SK-N-SH (cell line): ENCODE results near the gene LPIN1. TPM values are rescaled to one million over a fixed set of nuclear protein-coding genes. Genes with fewer than 3 reads are reported as not detected.
A peak's percentile ranks its signal among the peaks of the same experiment; 100 is the strongest.

ENCODE experiments used
- CTCF ChIA-PET: fragments of 300-600, 350-600 bp; formaldehyde crosslinking; extraction: SDS; loops from one replicate; lab custom pipeline; 2021; lab: Yijun Ruan, JAX
- POLR2A ChIA-PET: fragments of 350-600 bp; sonication (Branson Sonifier 250); formaldehyde crosslinking; extraction: SDS; loops from one replicate; lab custom pipeline; 2020; ENCODE audit warnings: antibody characterized with exemption, inconsistent platforms; lab: Yijun Ruan, JAX
- DNase-seq: peaks from one replicate; pipeline ENCODE4 v3.0.0; 2012
- H2AFZ ChIP-seq: fragments of 200-600 bp; sonication (generic); 2 replicates; pipeline ENCODE4 v1.8.1; 2016; ENCODE audit warnings: antibody characterized with exemption, mild to moderate bottlenecking, low read depth
- H3F3A ChIP-seq: fragments of 200-600 bp; sonication (generic); replicated peaks from 2 replicates; pipeline ENCODE3; 2016; ENCODE audit warnings: antibody characterized with exemption, mild to moderate bottlenecking; ENCODE audit not compliant: insufficient read depth
- H3K27ac ChIP-seq, 2 experiments: fragments of 200-500 bp in 1 of 2; fragments of 200-600 bp in 1 of 2; sonication (Bioruptor generic) in 1 of 2; sonication (generic), shearing (Covaris generic) in 1 of 2; 2 replicates each; pipeline versions ENCODE4 v1.5.1 to v1.6.1; 2014 to 2016; ENCODE audit warnings: low read depth in 2 of 2, inconsistent platforms in 1 of 2, low read length in 1 of 2, mild to moderate bottlenecking in 1 of 2, mixed read lengths in 1 of 2
- H3K27me3 ChIP-seq: fragments of 200-600 bp; sonication (generic), shearing (Covaris generic); 2 replicates; pipeline ENCODE4 v1.6.1; 2016; ENCODE audit warnings: mixed run types; ENCODE audit not compliant: insufficient read depth
- H3K36me3 ChIP-seq, 2 experiments: fragments of 200-500 bp in 1 of 2; fragments of 200-600 bp in 1 of 2; sonication (Bioruptor generic) in 1 of 2; sonication (generic) in 1 of 2; replicated peaks in 1 of 2; 2 replicates each; pipeline versions ENCODE3 to v1.5.1; 2014 to 2016; ENCODE audit warnings: low read length in 1 of 2, mild to moderate bottlenecking in 1 of 2; ENCODE audit not compliant: insufficient read depth in 2 of 2, control insufficient read depth in 1 of 2
- H3K4me1 ChIP-seq, 2 experiments: fragments of 200-500 bp in 1 of 2; fragments of 200-600 bp in 1 of 2; sonication (Bioruptor generic) in 1 of 2; sonication (generic), shearing (Covaris generic) in 1 of 2; 2 replicates each; pipeline versions ENCODE4 v1.5.1 to v1.6.1; 2014 to 2016; ENCODE audit warnings: low read depth in 1 of 2, low read length in 1 of 2, mixed run types in 1 of 2; ENCODE audit not compliant: insufficient read depth in 2 of 2, control insufficient read depth in 1 of 2
- H3K4me2 ChIP-seq: fragments of 200-600 bp; sonication (generic), shearing (Covaris generic); 2 replicates; pipeline ENCODE4 v1.6.1; 2017; ENCODE audit warnings: mixed run types
- H3K4me3 ChIP-seq, 2 experiments: fragments of 200-500 bp in 1 of 2; fragments of 200-600 bp in 1 of 2; sonication (Bioruptor generic) in 1 of 2; sonication (generic), shearing (Covaris generic) in 1 of 2; 2 replicates each; pipeline versions ENCODE4 v1.5.1 to v1.8.1; 2014 to 2016; ENCODE audit warnings: low read depth in 2 of 2, inconsistent platforms in 1 of 2, low read length in 1 of 2, mild to moderate bottlenecking in 1 of 2, mixed read lengths in 1 of 2, moderate library complexity in 1 of 2
- H3K79me2 ChIP-seq: fragments of 200-600 bp; sonication (generic); 2 replicates; pipeline ENCODE4 v1.8.1; 2017; ENCODE audit warnings: mild to moderate bottlenecking; ENCODE audit not compliant: insufficient read depth
- H3K9ac ChIP-seq: fragments of 200-600 bp; sonication (generic); 2 replicates; pipeline ENCODE4 v1.6.1; 2017; ENCODE audit warnings: mixed run types
- H3K9me2 ChIP-seq: fragments of 200-600 bp; sonication (generic); 2 replicates; pipeline ENCODE4 v1.6.1; 2017; ENCODE audit warnings: mixed run types
- H3K9me3 ChIP-seq: fragments of 200-600 bp; sonication (generic); 2 replicates; pipeline ENCODE4 v1.6.1; 2017; ENCODE audit warnings: mixed run types, mild to moderate bottlenecking, moderate library complexity
- H4K20me1 ChIP-seq: fragments of 200-600 bp; sonication (generic); 2 replicates; pipeline ENCODE4 v1.6.1; 2017; ENCODE audit warnings: mild to moderate bottlenecking, mixed run types; ENCODE audit not compliant: insufficient read depth
- ELF1 ChIP-seq: IDR thresholded peaks from 2 replicates; pipeline ENCODE4 v1.4.0; 2012
- EP300 ChIP-seq, 2 experiments: IDR thresholded peaks; 2 replicates each; pipeline versions ENCODE4 v1.4.0 to v1.6.1; 2012; ENCODE audit warnings: borderline replicate concordance in 1 of 2, low read depth in 1 of 2, low read length in 1 of 2
- EZH2phosphoT487 ChIP-seq: fragments of 200-600 bp; sonication (generic); IDR thresholded peaks from 2 replicates; pipeline ENCODE4 v1.6.1; 2017; ENCODE audit warnings: low read depth, mixed run types, mild to moderate bottlenecking, antibody characterized with exemption, moderate library complexity, borderline replicate concordance
- FOSL2 ChIP-seq: IDR thresholded peaks from 2 replicates; pipeline ENCODE4 v1.4.0; 2012; ENCODE audit warnings: low read depth, mild to moderate bottlenecking, moderate library complexity, borderline replicate concordance
- FOXM1 ChIP-seq: IDR thresholded peaks from 2 replicates; pipeline ENCODE4 v1.4.0; 2012; ENCODE audit warnings: low read depth, mild to moderate bottlenecking
- JUND ChIP-seq: IDR thresholded peaks from 2 replicates; pipeline ENCODE4 v1.4.0; 2012
- MEF2A ChIP-seq: IDR thresholded peaks from 2 replicates; pipeline ENCODE4 v1.4.0; 2012; ENCODE audit warnings: low read depth, borderline replicate concordance
- MXI1 ChIP-seq: IDR thresholded peaks from 2 replicates; pipeline ENCODE4 v1.6.1; 2012; ENCODE audit warnings: mild to moderate bottlenecking, low read depth, low read length, improper control_type of control experiment
- NFIC ChIP-seq: IDR thresholded peaks from 2 replicates; pipeline ENCODE4 v1.4.0; 2012; ENCODE audit warnings: borderline replicate concordance
- POLR2AphosphoS5 ChIP-seq: IDR thresholded peaks from 2 replicates; pipeline ENCODE4 v1.6.1; 2012; ENCODE audit warnings: low read depth, low read length
- RCOR1 ChIP-seq: fragments of 150-350 bp; IDR thresholded peaks from 2 replicates; pipeline ENCODE4 v1.6.1; 2017; ENCODE audit warnings: antibody characterized with exemption, low read length
- SIN3A ChIP-seq: IDR thresholded peaks from 2 replicates; pipeline ENCODE4 v1.6.1; 2012; ENCODE audit warnings: low read depth, mild to moderate bottlenecking, low read length, moderate library complexity, borderline replicate concordance
- SMC3 ChIP-seq: IDR thresholded peaks from 2 replicates; pipeline ENCODE4 v1.6.1; 2012; ENCODE audit warnings: low read depth, low read length, improper control_type of control experiment
- TAF1 ChIP-seq: IDR thresholded peaks from 2 replicates; pipeline ENCODE4 v1.6.1; 2012; ENCODE audit warnings: low read depth, mild to moderate bottlenecking, low read length, moderate library complexity, borderline replicate concordance
- TCF12 ChIP-seq: IDR thresholded peaks from 2 replicates; pipeline ENCODE4 v1.4.0; 2012
- TEAD4 ChIP-seq: IDR thresholded peaks from 2 replicates; pipeline ENCODE4 v1.4.0; 2012; ENCODE audit warnings: mild to moderate bottlenecking, borderline replicate concordance; ENCODE audit not compliant: insufficient read depth
- WGBS: methylation state at CpG from one replicate; pipeline ENCODE4 v1.1.6; 2017; ENCODE audit warnings: low lambda C conversion rate; 5-methylcytosine and 5-hydroxymethylcytosine counted together
- polyA plus RNA-seq, 3 experiments: library from polyadenylated mRNA; depleted of rRNA; stranded (reverse); fragments of >200 nt; gene quantifications; 2 replicates each; pipeline ENCODE4 v1.2.3, GENCODE V29; 2012
- TF ChIP-seq, protein P1 (sequence below): fragments of 150-350 bp; IDR thresholded peaks from 2 replicates; pipeline ENCODE4 v1.6.1; 2016; ENCODE audit warnings: mild to moderate bottlenecking, low read depth, low read length
- TF ChIP-seq, protein P2 (sequence below): fragments of 200-600 bp; sonication (generic); IDR thresholded peaks from 2 replicates; pipeline ENCODE4 v1.6.1; 2017; ENCODE audit warnings: antibody characterized with exemption, mild to moderate bottlenecking, moderate library complexity
- TF ChIP-seq, protein P3 (sequence below): IDR thresholded peaks from 2 replicates; pipeline ENCODE4 v1.4.0; 2012; ENCODE audit warnings: low read depth, borderline replicate concordance
- TF ChIP-seq, protein P4 (sequence below): IDR thresholded peaks from 2 replicates; pipeline ENCODE4 v1.4.0; 2012; ENCODE audit warnings: low read depth
- TF ChIP-seq, protein P5 (sequence below): fragments of 150-350 bp; IDR thresholded peaks from 2 replicates; pipeline ENCODE4 v1.6.1; 2017; ENCODE audit warnings: antibody characterized with exemption, low read length, low read depth, borderline replicate concordance

Gene LPIN1
- polyA plus RNA-seq, 1 of the 3 experiments (the other 2 are of a cell fraction): 22.1 TPM

DNA sequence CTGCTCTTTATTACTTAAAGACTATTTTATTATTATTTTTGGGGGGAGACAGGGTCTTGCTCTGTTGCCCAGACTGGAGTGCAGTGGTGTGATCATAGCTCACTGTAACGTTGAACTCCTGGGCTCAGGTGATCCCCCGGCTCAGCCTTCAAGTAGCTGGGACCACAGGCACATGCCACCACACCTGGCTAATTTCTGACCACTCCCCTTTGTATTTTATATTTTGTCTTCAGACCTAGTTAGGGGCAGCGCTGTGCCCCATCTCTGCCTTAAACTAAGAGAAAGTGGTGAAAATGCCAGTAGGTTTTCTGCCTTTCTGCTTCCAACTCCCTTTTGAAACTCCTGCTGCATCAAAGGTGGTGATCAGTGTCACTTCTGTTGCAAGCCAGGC lies 82.5 kb downstream of the LPIN1 start (continued):
- TF ChIP-seq, protein P1, sequence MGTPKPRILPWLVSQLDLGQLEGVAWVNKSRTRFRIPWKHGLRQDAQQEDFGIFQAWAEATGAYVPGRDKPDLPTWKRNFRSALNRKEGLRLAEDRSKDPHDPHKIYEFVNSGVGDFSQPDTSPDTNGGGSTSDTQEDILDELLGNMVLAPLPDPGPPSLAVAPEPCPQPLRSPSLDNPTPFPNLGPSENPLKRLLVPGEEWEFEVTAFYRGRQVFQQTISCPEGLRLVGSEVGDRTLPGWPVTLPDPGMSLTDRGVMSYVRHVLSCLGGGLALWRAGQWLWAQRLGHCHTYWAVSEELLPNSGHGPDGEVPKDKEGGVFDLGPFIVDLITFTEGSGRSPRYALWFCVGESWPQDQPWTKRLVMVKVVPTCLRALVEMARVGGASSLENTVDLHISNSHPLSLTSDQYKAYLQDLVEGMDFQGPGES: no peak
- TF ChIP-seq TCF12 (no peak), MXI1 (no peak), EP300 (IDR thresholded peaks at IDR 0.05; ENCODE audit: borderline replicate concordance in 1 of 2, low read depth in 1 of 2, low read length in 1 of 2) (no peak), RCOR1 (no peak), POLR2AphosphoS5 (no peak), ELF1 (no peak)
- TF ChIP-seq, protein P2, sequence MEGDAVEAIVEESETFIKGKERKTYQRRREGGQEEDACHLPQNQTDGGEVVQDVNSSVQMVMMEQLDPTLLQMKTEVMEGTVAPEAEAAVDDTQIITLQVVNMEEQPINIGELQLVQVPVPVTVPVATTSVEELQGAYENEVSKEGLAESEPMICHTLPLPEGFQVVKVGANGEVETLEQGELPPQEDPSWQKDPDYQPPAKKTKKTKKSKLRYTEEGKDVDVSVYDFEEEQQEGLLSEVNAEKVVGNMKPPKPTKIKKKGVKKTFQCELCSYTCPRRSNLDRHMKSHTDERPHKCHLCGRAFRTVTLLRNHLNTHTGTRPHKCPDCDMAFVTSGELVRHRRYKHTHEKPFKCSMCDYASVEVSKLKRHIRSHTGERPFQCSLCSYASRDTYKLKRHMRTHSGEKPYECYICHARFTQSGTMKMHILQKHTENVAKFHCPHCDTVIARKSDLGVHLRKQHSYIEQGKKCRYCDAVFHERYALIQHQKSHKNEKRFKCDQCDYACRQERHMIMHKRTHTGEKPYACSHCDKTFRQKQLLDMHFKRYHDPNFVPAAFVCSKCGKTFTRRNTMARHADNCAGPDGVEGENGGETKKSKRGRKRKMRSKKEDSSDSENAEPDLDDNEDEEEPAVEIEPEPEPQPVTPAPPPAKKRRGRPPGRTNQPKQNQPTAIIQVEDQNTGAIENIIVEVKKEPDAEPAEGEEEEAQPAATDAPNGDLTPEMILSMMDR: no peak
- TF ChIP-seq, all 33 proteins: peak for 0

DNA sequence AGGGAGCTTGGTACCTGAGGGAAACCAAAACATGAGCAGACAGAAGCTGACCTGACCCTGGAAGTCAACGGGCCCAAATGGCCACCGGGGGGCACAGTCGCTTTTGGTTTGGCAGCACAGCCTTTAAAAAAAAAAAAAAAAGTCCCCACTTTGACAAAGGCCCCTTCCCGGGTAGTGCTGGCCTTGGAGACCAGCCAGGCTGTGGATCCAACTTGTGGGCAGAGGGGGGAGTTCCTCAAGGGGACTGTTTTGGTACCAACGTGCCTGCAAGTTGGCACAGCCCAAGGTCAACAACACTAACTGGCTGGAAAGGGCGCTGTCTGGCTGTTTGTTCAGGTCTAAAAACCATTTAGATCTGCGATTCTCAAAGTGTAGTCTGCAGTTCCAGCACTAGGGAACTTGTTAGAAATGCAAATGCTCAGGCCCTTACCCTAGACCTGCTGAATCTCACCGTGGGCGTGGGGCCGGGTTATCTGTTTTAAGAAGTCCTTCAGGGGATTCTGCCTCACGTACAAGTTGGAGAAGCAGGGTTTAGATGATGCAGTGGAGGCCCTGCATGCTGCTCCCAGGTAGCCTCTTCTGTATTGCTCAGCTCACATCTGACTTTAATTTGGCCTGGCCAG lies 83.0 kb downstream of the LPIN1 start:
- peaks cover 33% of the 10 kb centered on the region for H3F3A ChIP-seq
- peak; percentile 89 for DNase-seq
- H3K27ac ChIP-seq: peak overlapping the region; percentile 94 to 95
- no peaks in the 10 kb centered on the region for H4K20me1 ChIP-seq
- peak overlapping the region; percentile 74 for H3K4me2 ChIP-seq
- peaks cover 38 to 40% of the 10 kb centered on the region in 2 experiments for H3K4me1 ChIP-seq
- ChIA-PET CTCF (interaction anchor here (0.5 to 10.2 kb wide), 57 partner anchors 9 to 1388 kb away, joined by 3 to 130 read pairs (median 4); partner anchors contain the start of gene TRIB2), POLR2A (interaction anchor here (0.8 to 2.5 kb wide), 7 partner anchors 887 to 1188 kb away, joined by 3 to 20 read pairs (median 8); partner anchors contain the start of gene TRIB2)
- 2% methylated on average over 11 of the region's 11 CpGs for WGBS
- peak overlapping the region; percentile 27 to 32 for H3K4me3 ChIP-seq
- no peaks in the 10 kb centered on the region for H3K9me3 ChIP-seq
- H2AFZ ChIP-seq: peak overlapping the region; percentile 64
- peaks cover 17 to 27% of the 10 kb centered on the region in 2 experiments for H3K36me3 ChIP-seq
- no peaks in the 10 kb centered on the region for H3K79me2 ChIP-seq
- H3K9me2 ChIP-seq: no peaks in the 10 kb centered on the region
- H3K27me3 ChIP-seq: no peaks in the 10 kb centered on the region
- peak overlapping the region; percentile 55 for H3K9ac ChIP-seq
- TF ChIP-seq, protein P2: peak; percentile 82
- TF ChIP-seq, protein P3, sequence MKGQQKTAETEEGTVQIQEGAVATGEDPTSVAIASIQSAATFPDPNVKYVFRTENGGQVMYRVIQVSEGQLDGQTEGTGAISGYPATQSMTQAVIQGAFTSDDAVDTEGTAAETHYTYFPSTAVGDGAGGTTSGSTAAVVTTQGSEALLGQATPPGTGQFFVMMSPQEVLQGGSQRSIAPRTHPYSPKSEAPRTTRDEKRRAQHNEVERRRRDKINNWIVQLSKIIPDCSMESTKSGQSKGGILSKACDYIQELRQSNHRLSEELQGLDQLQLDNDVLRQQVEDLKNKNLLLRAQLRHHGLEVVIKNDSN: no peak
- TF ChIP-seq FOXM1 (0 out of 2 replicates have a peak, but pooled peaks have one; percentile 11), JUND (0 out of 2 replicates have a peak, but pooled peaks have one; percentile 17), EZH2phosphoT487 (no peak), SMC3 (peak; percentile 81), POLR2AphosphoS5 (no peak; the same call in 1 of the 2 replicates), SIN3A (no peak; the same call in 1 of the 2 replicates), MEF2A (no peak), EP300 (IDR thresholded peaks at IDR 0.05; ENCODE audit: borderline replicate concordance in 1 of 2, low read depth in 1 of 2, low read length in 1 of 2) (peak; percentile 4 to 44; a peak in 2 of 4 replicates), FOSL2 (no peak), NFIC (peak; percentile 81), TEAD4 (no peak), ELF1 (no peak), TAF1 (no peak)
- TF ChIP-seq, protein P4, sequence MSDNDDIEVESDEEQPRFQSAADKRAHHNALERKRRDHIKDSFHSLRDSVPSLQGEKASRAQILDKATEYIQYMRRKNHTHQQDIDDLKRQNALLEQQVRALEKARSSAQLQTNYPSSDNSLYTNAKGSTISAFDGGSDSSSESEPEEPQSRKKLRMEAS: no peak
- TF ChIP-seq, protein P1: no peak
- TF ChIP-seq, protein P5, sequence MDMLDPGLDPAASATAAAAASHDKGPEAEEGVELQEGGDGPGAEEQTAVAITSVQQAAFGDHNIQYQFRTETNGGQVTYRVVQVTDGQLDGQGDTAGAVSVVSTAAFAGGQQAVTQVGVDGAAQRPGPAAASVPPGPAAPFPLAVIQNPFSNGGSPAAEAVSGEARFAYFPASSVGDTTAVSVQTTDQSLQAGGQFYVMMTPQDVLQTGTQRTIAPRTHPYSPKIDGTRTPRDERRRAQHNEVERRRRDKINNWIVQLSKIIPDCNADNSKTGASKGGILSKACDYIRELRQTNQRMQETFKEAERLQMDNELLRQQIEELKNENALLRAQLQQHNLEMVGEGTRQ: no peak
